NCI-H1092 treated with DMSO at 0.1 percent for 48 hours (cell line): ENCODE data around the gene NR6A1.

Experiments
- DNase-seq: peaks from one replicate; lab custom pipeline; 2025; lab: John Stamatoyannopoulos, UW

The NR6A1 gene

GRCh38 chr9:124488641-124489210 lies 282.4 kb downstream of the NR6A1 start:
- no peak for DNase-seq

- peak; percentile 60 for DNase-seq
Measured at GRCh38 chr9:124487260-124488182, 283.6 kb downstream of the NR6A1 start.

- DNase-seq: no peak
Measured at GRCh38 chr9:124486778-124487259, 284.3 kb downstream of the NR6A1 start.

GRCh38 chr9:124485936-124486335 lies 285.2 kb downstream of the NR6A1 start:
- no peak for DNase-seq

- DNase-seq: no peak
Measured at GRCh38 chr9:124485201-124485600, 285.9 kb downstream of the NR6A1 start.

GRCh38 chr9:124483481-124483880 lies 287.6 kb downstream of the NR6A1 start:
- no peak for DNase-seq

GRCh38 chr9:124482431-124483031 lies 288.6 kb downstream of the NR6A1 start:
- no peak for DNase-seq

- DNase-seq: no peak
Measured at GRCh38 chr9:124481115-124481514, 290.0 kb downstream of the NR6A1 start.

- DNase-seq: peak; percentile 56
Measured at GRCh38 chr9:124480621-124480981, 290.5 kb downstream of the NR6A1 start.

- DNase-seq: no peak
Measured at GRCh38 chr9:124479947-124480620, 291.0 kb downstream of the NR6A1 start.

GRCh38 chr9:124479371-124479770 lies 291.7 kb downstream of the NR6A1 start:
- DNase-seq: no peak

- DNase-seq: peak; percentile 44
Measured at GRCh38 chr9:124478354-124478753, 292.8 kb downstream of the NR6A1 start.

GRCh38 chr9:124477648-124478285 lies 293.3 kb downstream of the NR6A1 start:
- peak; percentile 67 for DNase-seq

- DNase-seq: no peak
Measured at GRCh38 chr9:124477211-124477647, 293.9 kb downstream of the NR6A1 start.

- DNase-seq: no peak
Measured at GRCh38 chr9:124475868-124476690, 295.0 kb downstream of the NR6A1 start.

- DNase-seq: no peak
Measured at GRCh38 chr9:124475158-124475867, 295.8 kb downstream of the NR6A1 start.

- DNase-seq: no peak
Measured at GRCh38 chr9:124474151-124474550, 297.0 kb downstream of the NR6A1 start.

GRCh38 chr9:124473310-124473709 lies 297.8 kb downstream of the NR6A1 start:
- DNase-seq: no peak

GRCh38 chr9:124472770-124473169 lies 298.3 kb downstream of the NR6A1 start:
- DNase-seq: no peak

- DNase-seq: no peak
Measured at GRCh38 chr9:124471761-124472160, 299.4 kb downstream of the NR6A1 start.
